NCI-H1105 (cell line): Measurements from ENCODE around the gene ANKRD13A.
"Not testable (repeated sequence)": the region's sequence is repeated elsewhere in the genome, so short reads cannot be mapped to it uniquely, and the experiment has no call there.

ENCODE experiments used
- DNase-seq: peaks from one replicate; lab custom pipeline; 2025; lab: John Stamatoyannopoulos, UW

The ANKRD13A gene

DNA sequence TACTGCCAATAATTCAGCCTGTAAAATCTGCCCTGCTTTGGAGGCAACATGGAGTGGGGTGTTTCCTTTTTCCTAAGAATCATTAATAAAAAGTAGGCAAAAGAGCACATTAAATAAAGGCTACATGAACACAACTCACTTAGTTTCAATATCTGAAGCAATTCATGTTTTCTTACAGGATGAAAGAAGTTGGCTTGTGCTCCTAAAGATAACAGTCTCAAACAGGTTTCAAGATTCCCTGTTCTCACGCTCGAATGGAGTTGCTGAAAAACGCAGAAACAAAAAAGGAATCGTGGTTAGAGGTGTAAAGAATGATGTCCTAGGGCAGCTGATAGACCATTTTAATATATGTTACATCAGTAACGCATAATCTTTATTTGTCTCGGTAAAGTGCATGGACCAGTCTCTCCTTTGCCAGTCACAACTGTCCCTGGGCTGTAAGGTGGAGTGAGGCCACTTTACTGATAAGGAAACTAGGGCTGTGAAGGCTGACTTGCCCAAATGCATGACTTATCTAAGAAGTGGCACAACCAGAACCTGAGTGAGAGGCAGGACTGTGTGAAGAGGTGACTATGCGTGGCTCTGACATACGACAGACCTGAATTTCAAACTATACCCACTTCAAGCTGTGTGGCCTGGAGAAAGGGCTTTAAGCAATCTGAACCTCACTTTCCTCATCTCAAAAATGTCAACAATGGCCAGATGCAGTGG is 15.6 kb upstream of the ANKRD13A start:
- no peak for DNase-seq

DNA sequence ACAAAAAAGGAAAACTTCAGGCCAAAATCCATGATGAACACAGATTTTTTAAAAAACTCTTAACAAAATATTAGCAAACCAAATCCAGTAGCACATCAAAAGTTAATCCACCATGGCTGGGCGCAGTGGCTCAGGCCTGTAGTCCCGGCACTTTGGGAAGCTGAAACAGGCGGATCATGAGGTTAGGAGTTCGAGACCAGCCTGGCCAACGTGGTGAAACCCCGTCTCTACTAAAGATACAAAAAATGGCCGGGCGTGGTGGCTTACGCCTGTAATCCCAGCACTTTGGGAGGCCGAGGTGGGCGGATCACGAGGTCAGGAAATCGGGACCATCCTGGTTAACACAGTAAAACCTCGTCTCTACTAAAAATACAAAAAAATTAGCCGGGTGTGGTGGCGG is 13.0 kb upstream of the ANKRD13A start:
- DNase-seq = not testable (repeated sequence)

DNA sequence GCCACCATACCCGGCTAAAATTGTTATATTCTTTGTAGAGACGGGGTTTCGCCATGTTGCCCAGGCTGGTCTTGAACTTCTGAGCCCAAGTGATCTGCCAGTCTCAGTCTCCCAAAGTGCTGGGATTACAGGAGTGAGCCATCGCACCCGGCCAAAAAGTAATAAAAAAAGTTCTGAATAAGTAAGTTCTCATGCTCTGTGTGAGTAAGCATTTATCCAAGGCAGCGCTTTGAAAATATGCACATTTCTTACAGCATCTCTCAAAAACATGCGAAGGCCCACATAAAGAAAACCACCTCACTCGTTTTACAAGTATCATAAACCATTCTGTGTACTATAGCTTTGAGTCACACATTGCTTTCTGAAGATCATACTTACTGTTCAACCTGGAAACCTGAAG is 11.6 kb upstream of the ANKRD13A start:
- no peak for DNase-seq

DNA sequence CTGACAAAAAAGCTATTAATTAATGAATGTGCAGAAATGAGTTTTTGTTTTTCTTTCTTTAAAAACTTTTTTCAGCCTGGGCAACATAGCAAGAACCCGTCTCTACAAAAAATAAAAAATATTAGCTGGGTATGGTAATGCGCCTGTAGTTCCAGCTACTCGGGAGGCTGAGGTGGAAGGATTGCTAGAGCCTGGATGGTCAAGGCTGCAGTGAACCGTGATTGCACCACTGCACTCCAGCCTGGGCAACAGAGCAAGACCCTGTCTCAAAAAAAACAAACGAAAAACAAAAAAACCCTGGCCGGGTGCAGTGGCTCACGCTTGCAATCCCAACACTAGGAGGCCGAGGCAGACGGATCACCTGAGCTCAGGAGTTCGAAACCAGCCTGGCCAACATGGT is 11.0 kb upstream of the ANKRD13A start:
- DNase-seq = no peak

DNA sequence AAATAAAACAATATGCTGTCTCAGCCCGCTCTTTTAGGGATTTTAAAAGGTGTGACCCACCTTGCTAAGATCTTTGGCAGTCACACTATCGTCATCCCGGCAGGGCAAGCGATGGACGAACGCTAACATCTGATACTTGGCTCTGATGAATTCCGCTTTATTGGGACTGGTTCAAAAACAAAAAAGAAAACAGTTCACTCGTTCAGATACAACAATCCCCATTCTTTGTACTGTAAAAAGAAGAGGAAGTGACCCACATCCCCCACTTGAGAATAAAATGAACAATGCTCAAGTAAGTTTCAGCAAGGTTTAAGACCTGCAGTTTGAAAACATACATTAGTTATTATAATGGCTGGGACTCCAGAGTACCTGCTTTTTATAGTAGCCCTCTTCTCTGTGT is 10.3 kb upstream of the ANKRD13A start:
- no peak for DNase-seq

DNA sequence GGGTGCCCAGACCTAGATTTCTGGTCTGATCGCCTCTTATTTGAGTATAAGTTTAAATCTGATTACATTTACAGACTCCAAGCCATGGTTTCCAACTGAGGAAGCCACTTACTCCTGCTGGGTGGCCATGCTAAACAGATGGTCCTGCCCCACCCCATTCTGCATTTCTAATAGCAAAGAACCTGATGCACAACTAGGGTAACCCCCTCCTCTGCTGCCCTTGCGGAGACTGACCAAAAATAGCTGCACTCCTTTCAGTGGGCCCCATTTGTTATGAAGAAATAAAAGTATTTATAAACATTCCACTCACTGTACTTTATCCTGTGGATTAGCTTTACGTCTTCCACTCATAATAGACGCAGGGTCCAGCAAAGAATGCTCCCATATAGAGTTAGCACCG is 9.8 kb upstream of the ANKRD13A start:
- no peak for DNase-seq

DNA sequence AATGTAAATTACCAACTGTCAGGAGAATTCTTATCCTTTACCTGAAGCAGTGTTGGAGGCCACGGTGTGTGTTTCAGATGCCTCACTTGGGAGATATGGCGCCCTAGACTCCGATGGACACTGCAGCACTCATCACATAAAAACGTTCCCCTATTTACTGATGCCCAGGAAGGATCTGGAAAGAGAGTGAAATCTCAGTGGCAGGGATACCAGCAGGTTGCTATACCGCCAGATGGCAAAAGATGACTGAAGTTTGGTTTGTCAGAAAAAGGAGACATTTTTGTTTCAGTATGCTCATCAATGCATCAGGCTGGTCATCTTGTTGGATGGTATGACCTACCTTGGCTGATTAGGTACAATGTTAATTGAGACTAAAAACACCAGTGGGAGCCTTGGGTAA is 7.6 kb upstream of the ANKRD13A start:
- DNase-seq = no peak

DNA sequence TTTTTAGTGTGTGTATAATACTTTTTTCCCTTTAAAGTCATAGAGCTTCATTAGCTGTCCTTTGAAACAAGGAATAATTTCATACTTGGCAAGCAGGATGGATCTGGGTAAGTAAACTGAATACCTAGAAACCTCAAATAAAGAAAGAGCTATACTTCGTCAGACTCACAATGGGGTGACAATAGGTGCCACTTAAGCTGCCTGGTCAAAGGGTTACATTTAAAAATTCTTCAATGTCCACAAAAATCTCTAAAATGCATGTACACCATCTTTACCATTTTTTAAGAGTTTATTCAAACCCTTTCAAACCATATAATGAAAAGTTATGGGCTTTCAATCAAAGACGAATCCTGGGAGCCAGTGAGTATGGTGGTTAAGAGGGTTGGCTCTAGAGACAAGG is 6.1 kb upstream of the ANKRD13A start:
- DNase-seq = no peak

DNA sequence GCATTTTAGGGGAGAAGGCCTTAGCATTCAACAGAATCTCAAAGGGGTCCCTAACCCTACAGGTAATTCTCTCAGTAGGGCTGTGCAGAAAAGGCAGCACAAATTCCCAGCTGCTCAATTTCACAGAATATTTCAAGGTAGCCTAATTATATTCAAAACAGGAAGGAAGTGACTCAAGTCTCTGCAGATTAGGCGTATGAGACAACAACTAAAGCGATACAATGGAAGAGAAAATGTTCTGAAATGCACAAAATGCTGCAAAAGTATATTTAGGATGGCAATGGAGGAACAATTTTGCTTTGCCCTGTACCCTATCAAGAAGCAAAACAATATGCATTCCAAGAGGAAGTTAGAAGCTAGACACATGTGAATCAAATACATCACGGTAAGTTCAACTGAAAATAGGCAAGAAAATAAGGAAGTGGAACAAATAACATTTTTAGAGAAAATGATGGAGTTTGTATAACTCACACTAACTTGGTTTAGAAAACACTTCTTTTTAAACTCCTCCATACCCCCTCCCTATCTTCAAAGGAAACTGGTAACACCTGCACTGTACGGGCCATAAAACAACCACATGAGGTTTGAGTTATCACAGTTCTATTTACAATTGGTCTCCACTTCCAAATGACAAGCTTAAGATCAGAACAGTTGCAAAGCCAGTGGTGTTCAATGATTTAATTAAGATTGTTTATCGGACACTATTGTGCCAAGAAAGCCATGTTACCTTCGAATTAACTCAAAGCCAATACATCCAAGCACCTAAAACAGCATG is 4.6 kb upstream of the ANKRD13A start:
- no peak for DNase-seq

DNA sequence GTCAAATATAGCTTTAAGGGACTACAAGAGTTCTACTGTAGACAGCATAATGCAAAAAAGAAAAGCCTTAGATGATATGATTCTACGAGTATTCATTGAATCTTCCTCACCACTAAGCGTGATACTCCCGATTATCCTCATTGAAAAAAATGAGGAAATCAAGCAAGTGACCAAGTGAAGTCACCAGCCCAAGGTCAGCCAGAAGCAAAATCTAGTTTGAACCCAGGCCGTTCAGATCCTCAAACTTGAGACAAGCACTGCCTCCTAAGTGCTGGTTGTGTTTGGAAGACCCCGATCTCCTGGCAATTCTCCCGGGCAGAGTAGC is 3.9 kb upstream of the ANKRD13A start:
- no peak for DNase-seq

DNA sequence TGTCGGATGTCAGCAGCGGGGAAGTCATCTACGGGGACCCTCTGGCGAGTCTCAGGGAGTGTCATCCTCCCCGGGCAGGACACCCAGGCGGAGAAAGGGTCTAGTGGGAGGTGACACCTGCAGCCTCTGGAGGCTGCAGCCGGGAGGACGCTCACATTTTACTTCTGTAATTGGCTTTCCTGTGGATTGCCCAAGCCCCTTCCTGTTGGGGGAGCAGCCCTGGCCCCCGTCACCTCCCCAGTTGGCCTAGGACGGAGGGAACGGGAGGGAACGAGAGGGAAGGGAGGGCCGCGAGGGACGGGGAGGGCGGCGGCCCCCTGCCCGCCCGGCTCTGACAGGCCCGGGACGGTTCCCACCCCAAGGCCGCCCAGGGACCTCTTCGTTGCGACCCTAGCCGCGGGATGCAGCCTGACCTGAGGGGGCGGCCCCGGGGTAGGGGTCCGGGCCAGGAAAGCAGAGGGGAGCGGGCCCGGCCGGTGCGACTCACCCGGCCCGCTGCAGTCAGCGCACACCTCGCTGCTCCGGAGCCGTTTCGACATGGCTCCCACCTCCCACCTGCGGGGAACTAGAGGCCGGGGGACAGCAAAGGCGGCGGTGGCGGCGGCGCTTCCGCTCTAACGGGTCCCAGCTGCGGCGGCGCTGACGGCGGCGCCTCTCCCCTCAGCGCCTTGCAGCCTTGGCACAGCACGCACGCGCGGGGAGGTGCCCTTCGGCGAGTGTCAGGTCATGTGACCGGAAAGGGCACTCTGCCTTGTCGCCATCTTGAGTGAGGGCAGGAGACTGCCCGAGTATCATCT is 3.3 kb upstream of the ANKRD13A start, which contains the start of gene GIT2:
TSS of gene GIT2 (minus strand) at position 683 of the 797 bp plus-strand sequence. CDS start at position 539, 144 bp downstream.
- DNase-seq = peak; percentile 94

DNA sequence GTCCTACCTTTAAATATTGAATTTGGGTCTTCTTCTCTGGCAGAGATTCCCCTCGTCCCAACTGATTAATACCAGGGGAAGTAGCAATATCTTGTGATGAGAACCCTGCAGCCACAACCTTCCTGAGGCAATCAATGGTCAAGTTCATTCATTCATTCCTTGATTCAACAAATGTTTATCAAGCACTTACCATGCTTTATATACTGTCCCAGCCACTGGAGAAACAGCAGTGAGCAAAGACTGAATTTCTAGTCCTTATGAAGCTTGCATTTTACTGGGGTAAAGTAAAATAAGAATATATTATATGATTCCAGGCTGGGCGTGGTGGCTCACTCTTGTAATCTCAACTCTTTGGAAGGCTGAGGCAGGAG is 2.8 kb upstream of the ANKRD13A start:
- DNase-seq = no peak

DNA sequence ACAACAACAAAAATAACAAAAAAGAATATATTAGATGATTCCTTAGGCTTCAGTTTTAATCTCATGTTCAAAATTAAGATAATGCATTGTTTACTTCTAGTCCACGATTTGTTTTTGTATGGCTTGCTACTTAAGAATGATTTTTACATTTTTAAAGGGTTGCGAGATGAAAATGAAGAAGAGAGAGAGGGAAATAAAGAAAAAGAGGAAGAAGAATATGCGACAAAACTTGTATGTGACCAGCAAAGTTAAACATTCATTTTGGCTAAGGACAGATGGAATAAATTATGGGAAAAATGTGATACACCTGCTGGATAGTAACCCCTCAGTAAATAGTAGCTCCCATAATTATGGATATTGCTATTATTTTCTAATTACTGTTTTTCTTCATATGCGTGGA is 1.8 kb upstream of the ANKRD13A start:
- DNase-seq = no peak

DNA sequence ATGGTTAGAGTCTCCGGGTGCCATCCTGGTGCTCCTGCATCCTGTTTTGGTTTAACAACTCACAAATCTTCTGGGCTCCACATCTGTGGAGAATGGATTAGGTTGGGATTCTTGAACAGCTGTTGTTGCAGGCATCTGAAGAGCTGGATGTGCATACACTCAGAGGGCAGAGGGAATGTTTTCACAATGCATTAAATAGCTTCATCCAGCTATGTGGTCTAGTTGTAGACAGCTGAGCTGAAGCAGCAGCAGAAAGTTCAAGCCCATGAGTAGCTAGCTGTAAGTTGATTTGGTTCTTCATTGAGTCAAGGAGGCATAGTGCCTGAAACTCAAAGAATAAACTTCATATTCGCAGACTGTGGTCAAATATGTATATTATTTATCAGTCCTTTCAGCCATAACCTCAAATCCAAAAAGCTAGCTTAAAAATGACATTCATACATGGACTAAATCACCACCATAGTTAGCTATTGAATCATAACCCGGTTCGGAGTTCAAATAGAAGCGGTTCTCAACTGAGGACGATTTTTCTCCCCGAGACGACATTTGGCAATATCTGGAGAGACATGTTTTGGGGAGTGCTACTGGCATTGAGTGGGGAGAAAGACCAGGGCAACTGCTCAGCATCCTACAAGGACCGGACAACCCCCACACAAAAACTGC is 858 bp upstream of the ANKRD13A start:
- no peak for DNase-seq

DNA sequence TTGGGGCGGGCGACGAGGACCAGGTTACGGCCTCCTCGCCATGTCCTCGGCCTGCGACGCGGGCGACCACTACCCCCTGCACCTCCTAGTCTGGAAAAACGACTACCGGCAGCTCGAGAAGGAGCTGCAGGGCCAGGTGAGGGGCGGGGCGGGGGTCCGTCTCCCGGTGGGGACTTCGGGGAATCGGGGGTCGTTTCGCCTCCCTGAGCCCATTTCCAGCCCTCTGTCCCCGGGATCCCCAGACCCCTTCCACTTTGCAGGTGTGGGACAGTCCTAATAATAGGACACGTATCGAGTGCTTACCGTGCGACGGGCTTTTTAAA is 380 bp downstream of the ANKRD13A start:
- DNase-seq = no peak

DNA sequence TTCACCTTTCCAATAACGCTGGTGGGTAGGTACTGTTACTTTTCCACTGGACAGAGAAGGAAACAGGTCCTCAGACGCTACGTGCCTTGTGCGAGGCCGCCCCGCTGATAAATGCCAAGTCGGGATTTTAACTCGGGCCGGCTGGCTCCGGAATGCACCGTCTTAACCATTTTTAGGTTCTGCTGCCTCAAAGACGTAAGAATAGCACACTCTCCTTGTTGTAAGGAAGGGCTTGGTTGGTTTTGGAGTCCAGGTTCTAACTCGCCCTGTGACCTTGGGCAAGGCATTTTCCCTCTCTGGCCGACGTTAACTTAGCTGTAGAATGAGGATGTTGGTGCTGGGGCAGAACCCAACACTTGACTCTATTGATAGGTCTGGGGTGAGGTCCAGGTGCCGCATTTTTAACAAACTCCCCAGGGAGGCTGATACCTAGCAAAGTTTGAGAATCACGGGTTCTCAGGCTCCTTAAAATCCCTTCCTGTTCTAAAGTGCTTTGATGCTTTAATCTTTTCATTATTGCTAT is 814 bp downstream of the ANKRD13A start:
- no peak for DNase-seq

DNA sequence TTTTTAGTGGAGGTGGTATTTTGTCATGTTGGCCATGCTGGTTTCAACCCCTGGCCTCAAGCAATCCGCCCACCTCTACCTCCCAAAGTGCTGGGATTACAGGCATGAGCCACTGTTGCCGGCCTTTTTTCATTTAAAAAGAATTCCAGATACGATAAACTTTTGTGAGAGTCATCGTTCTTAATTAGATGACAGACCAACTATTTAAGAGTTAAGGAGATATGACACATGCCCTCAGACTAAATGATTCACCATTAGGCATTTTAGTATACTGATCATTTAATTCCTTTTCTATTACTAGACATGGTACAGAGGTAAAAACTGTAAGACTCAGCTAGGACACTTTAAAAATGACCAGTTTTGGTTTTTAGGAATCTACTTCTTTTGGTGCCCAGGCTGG is 2.4 kb downstream of the ANKRD13A start:
- no peak for DNase-seq

DNA sequence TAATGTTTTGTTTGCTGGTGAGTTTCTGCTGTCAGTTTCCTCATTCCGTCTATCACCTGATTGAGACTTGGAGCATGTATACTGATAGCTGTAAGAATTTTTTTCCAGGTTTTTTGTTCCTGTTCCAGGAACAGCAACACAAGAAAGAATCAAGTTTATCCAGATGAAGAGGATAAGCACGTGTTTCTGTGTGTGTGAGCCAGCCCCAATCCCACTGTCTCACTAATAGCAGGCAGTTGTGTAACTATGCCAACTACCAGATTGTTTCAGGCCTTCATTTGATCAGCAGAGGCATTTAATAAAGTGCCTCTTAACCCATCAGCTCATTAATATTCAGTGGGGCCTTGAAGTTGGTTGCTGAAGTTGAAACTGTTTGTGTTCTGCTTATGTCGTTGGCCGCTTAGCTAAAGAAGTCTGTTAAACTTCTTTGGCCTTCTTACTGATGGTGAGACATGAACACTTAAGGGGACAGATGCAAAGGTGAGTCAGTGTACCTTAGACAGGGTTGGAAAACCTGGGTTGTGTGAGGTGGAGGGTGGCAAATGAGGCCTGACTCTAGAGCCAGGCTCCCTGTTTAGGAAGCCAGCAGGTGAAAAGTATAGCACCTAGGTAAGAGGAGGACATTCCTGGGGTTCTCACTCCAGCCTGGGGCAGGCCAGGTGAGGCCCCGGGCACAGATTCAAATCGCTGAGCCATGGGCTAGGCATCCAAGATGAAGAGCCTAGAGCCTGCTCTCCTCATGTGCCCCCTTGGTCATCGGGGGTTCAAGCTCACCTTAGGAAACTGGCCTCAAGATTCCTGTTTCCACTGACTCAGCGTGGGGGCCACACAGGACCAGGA is 3.7 kb downstream of the ANKRD13A start:
- no peak for DNase-seq

DNA sequence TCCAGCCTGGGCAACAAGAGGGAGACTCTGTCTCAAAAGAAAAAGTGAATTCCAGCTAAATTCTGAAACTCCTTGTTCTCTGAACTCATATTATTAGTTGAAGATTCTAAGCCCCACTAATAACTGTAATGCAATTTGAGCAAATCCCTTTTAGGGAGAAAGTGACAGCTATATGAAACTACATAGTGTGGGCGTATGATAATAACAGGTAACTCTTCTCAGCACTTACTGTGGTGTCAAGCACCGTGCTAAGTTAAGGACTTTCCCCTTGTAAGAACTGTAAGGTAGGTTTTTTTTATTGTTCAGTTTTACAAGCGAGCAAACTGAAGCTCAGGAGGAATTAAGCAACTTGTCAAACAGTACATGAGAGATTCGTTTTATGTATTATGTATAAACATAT is 5.4 kb downstream of the ANKRD13A start:
- no peak for DNase-seq

DNA sequence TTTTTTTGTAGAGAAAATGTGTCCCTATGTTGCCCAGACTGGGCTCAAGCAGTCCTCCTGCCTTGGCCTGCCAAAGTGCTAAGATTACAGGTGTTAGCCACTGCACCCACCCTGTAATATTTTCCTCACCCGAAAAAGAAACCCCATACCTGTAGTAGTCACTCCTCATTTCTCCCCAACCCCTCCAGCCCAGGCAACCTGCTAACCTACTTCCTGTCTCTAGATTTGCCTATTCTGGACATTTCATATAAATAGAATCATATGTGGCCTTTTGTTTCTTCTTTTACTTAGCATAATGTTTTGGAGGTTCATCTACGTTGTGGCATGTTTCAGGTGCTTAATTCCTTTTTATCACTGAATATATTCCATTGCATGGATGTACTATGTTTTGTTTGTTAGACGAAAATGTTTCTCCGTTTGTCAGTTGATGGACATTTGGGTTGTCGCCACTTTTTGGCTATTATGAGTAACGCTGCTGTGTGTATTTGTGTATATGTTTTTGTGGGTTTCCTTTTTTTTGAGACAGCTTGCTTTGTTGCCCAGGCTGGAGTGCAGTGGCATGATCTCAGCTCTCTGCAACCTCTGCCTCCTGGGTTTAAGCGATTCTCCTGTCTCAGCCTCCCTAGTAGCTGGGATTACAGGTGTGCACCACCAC is 6.2 kb downstream of the ANKRD13A start:
- no peak for DNase-seq

DNA sequence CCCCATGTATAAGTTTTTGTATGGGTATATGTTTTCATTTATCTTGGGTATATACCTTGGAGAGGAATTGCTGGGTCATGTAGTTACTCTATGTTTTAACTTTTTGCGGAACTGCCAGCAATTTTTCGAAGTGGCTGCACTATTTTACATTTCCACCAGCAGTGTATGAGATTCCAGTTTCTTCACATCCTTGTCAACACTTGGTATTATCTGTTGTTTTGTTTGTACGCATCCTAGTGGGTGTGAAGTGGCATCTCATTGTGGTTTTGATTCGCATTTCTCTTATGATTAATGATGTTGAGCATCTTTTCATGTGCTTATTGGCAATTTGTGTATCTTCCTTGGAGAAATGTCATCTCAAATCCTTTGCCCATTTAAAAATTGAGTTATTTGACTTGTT is 6.9 kb downstream of the ANKRD13A start:
- DNase-seq = no peak
